H9 (cell line): ENCODE results near the gene ARAP2. TPM values are rescaled to one million over a fixed set of nuclear protein-coding genes. Genes with fewer than 3 reads are reported as not detected.

Experiments
- DNase-seq: peaks from one replicate; pipeline ENCODE4 v3.0.0-alpha.2; 2017
- H2AFZ ChIP-seq: one replicate; pipeline ENCODE4 v1.6.1; 2013; ENCODE audit warnings: mild to moderate bottlenecking, low read length, control low read depth, moderate library complexity
- H2AK5ac ChIP-seq: 2 replicates; pipeline ENCODE4 v1.6.1; 2013; ENCODE audit warnings: low read length, control low read depth, mixed read lengths; ENCODE audit not compliant: insufficient read length
- H2BK120ac ChIP-seq: one replicate; pipeline ENCODE4 v1.6.1; 2013; ENCODE audit warnings: low read depth, mild to moderate bottlenecking, low read length, control low read depth, inconsistent platforms; ENCODE audit not compliant: poor library complexity, severe bottlenecking
- H2BK12ac ChIP-seq: 2 replicates; pipeline ENCODE4 v1.6.1; 2013; ENCODE audit warnings: low read length, control low read depth, mixed read lengths, low read depth; ENCODE audit not compliant: insufficient read length
- H2BK15ac ChIP-seq: 2 replicates; pipeline ENCODE4 v1.6.1; 2013; ENCODE audit warnings: low read depth, low read length, control low read depth
- H2BK20ac ChIP-seq: one replicate; pipeline ENCODE4 v1.6.1; 2013; ENCODE audit warnings: low read depth, mild to moderate bottlenecking, low read length, control low read depth, inconsistent platforms; ENCODE audit not compliant: poor library complexity, severe bottlenecking
- H2BK5ac ChIP-seq: 2 replicates; pipeline ENCODE4 v1.6.1; 2013; ENCODE audit warnings: low read length, control low read depth, mixed read lengths; ENCODE audit not compliant: insufficient read length
- H3K14ac ChIP-seq: 2 replicates; pipeline ENCODE4 v1.6.1; 2013; ENCODE audit warnings: low read length, control low read depth; ENCODE audit not compliant: insufficient read depth
- H3K18ac ChIP-seq: 2 replicates; pipeline ENCODE4 v1.6.1; 2013; ENCODE audit warnings: low read depth, mild to moderate bottlenecking, mixed read lengths, low read length, control low read depth; ENCODE audit not compliant: insufficient read length
- H3K23ac ChIP-seq: 2 replicates; pipeline ENCODE4 v1.6.1; 2013; ENCODE audit warnings: low read length, control low read depth, mixed read lengths, low read depth; ENCODE audit not compliant: insufficient read length
- H3K23me2 ChIP-seq: 2 replicates; pipeline ENCODE4 v1.6.1; 2013; ENCODE audit warnings: low read depth, mild to moderate bottlenecking, mixed read lengths, low read length, control low read depth; ENCODE audit not compliant: insufficient read length, poor library complexity, severe bottlenecking
- H3K27ac ChIP-seq: 2 replicates; pipeline ENCODE4 v1.5.1; 2013; ENCODE audit warnings: low read length, control low read depth, mixed read lengths, low read depth; ENCODE audit not compliant: insufficient read length
- H3K27me3 ChIP-seq: 2 replicates; pipeline ENCODE4 v1.6.1; 2013; ENCODE audit warnings: low read length, control low read depth, inconsistent platforms; ENCODE audit not compliant: insufficient read depth
- H3K4ac ChIP-seq: 2 replicates; pipeline ENCODE4 v1.6.1; 2013; ENCODE audit warnings: low read depth, mild to moderate bottlenecking, control low read depth, inconsistent platforms, low read length, moderate library complexity
- H3K4me1 ChIP-seq: 2 replicates; pipeline ENCODE4 v1.6.1; 2013; ENCODE audit warnings: low read length, control low read depth, inconsistent platforms; ENCODE audit not compliant: insufficient read depth
- H3K4me2 ChIP-seq: 2 replicates; pipeline ENCODE4 v1.6.1; 2013; ENCODE audit warnings: low read length, control low read depth, mixed read lengths; ENCODE audit not compliant: insufficient read length, insufficient read depth
- H3K56ac ChIP-seq: 2 replicates; pipeline ENCODE4 v1.6.1; 2013; ENCODE audit warnings: low read depth, mild to moderate bottlenecking, mixed read lengths, low read length, control low read depth; ENCODE audit not compliant: insufficient read length
- H3K79me1 ChIP-seq: 2 replicates; pipeline ENCODE4 v1.6.1; 2013; ENCODE audit warnings: low read depth, mild to moderate bottlenecking, moderate library complexity, low read length, control low read depth, inconsistent platforms; ENCODE audit not compliant: insufficient read depth, poor library complexity, severe bottlenecking
- H3K79me2 ChIP-seq: 2 replicates; pipeline ENCODE4 v1.6.1; 2013; ENCODE audit warnings: low read length, control low read depth, inconsistent platforms; ENCODE audit not compliant: insufficient read depth
- H3K9ac ChIP-seq: 2 replicates; pipeline ENCODE4 v1.6.1; 2013; ENCODE audit warnings: low read length, control low read depth, mixed read lengths; ENCODE audit not compliant: insufficient read length; ENCODE audit errors: extremely low read depth
- H3K9me3 ChIP-seq: one replicate; pipeline ENCODE4 v1.6.1; 2013; ENCODE audit warnings: low read depth, low read length, inconsistent platforms; ENCODE audit not compliant: control insufficient read depth
- H3T11ph ChIP-seq: one replicate; pipeline ENCODE4 v1.6.1; 2013; ENCODE audit warnings: mild to moderate bottlenecking, low read length, control low read depth, inconsistent platforms
- H4K20me1 ChIP-seq: one replicate; pipeline ENCODE4 v1.6.1; 2013; ENCODE audit not compliant: control insufficient read depth, insufficient read length, insufficient read depth
- H4K5ac ChIP-seq: 2 replicates; pipeline ENCODE4 v1.6.1; 2013; ENCODE audit warnings: low read depth, mild to moderate bottlenecking, mixed read lengths, low read length, control low read depth; ENCODE audit not compliant: insufficient read length
- H4K8ac ChIP-seq: replicated peaks from 2 replicates; pipeline ENCODE4 v1.6.1; 2013; ENCODE audit warnings: low read length, control low read depth, mixed read lengths, low read depth; ENCODE audit not compliant: insufficient read length
- H4K91ac ChIP-seq: 2 replicates; pipeline ENCODE4 v1.6.1; 2013; ENCODE audit warnings: low read depth, mild to moderate bottlenecking, moderate library complexity, mixed read lengths, low read length, control low read depth; ENCODE audit not compliant: insufficient read length
- H3K27ac Mint-ChIP-seq, 3 experiments: 2 replicates in 2 of 3; 3 replicates in 1 of 3; pipeline ENCODE4 v1.8.0; 2020 to 2021; ENCODE audit warnings: mixed read lengths in 3 of 3, mild to moderate bottlenecking in 1 of 3, moderate library complexity in 1 of 3
- H3K27me3 Mint-ChIP-seq: 2 replicates; pipeline ENCODE4 v1.8.0; 2021; ENCODE audit warnings: low read depth, mild to moderate bottlenecking, moderate library complexity, mixed read lengths
- H3K36me3 Mint-ChIP-seq, 3 experiments: 2 replicates in 2 of 3; 3 replicates in 1 of 3; pipeline ENCODE4 v1.8.0; 2020 to 2021; ENCODE audit warnings: low read depth in 3 of 3, mixed read lengths in 3 of 3; ENCODE audit not compliant: insufficient read depth in 1 of 3
- H3K4me1 Mint-ChIP-seq, 2 experiments: 2 replicates each; pipeline ENCODE4 v1.8.0; 2020; ENCODE audit warnings: mixed read lengths in 2 of 2
- H3K4me3 Mint-ChIP-seq, 2 experiments: 2 replicates in 1 of 2; 3 replicates in 1 of 2; pipeline ENCODE4 v1.8.0; 2020 to 2021; ENCODE audit warnings: mild to moderate bottlenecking in 2 of 2, mixed read lengths in 2 of 2, moderate library complexity in 1 of 2
- H3K9me3 Mint-ChIP-seq, 2 experiments: 2 replicates in 1 of 2; 3 replicates in 1 of 2; pipeline ENCODE4 v1.8.0; 2020; ENCODE audit warnings: mild to moderate bottlenecking in 2 of 2, mixed read lengths in 2 of 2, moderate library complexity in 1 of 2
- CTCF ChIP-seq: fragments of 200-600 bp; sonication (generic); conservative IDR thresholded peaks from 3 replicates; pipeline ENCODE4 v1.8.0; 2021; ENCODE audit warnings: antibody characterized with exemption, mild to moderate bottlenecking
- WGBS: extraction: QIAGEN DNeasy Blood & Tissue Kit; methylation state at CpG from one replicate; pipeline ENCODE4 v1.1.7; 2013; ENCODE audit warnings: missing lambda C conversion rate, low lambda C conversion rate, mixed read lengths; ENCODE audit not compliant: insufficient read length; ENCODE audit errors: extremely low coverage; 5-methylcytosine and 5-hydroxymethylcytosine counted together
- total RNA-seq: library from RNA; stranded (reverse); gene quantifications from 2 replicates; pipeline ENCODE4 v1.2.1, GENCODE V29; 2021

Gene ARAP2
- total RNA-seq, 1 experiment from 2014 or later = 6.3 TPM

- Histone ChIP-seq H4K91ac (no peak overlapping the region), H2BK12ac (no peak overlapping the region), H3K56ac (no peak overlapping the region), H3K27ac (no peak overlapping the region), H3K27me3 (no peaks in the 10 kb centered on the region), H2BK120ac (no peak overlapping the region), H3K4me2 (no peak overlapping the region), H4K8ac (no peak overlapping the region), H3K4me1 (no peaks in the 10 kb centered on the region), H3K23ac (no peak overlapping the region), H3K4ac (no peak overlapping the region), H3K9ac (no peak overlapping the region), H3K79me1 (no peaks in the 10 kb centered on the region), H4K20me1 (no peaks in the 10 kb centered on the region), H3T11ph (no peak overlapping the region), H4K5ac (no peak overlapping the region), H2BK5ac (no peak overlapping the region), H2BK20ac (no peak overlapping the region), H3K9me3 (no peaks in the 10 kb centered on the region), H2AFZ (no peak overlapping the region), H3K18ac (no peak overlapping the region), H2AK5ac (no peak overlapping the region), H2BK15ac (no peak overlapping the region), H3K14ac (no peak overlapping the region), H3K23me2 (no peaks in the 10 kb centered on the region), H3K79me2 (no peaks in the 10 kb centered on the region)
- Mint-ChIP-seq H3K27me3 (no peaks in the 10 kb centered on the region), H3K27ac (no peak overlapping the region), H3K9me3 (no peaks in the 10 kb centered on the region), H3K4me1 (no peaks in the 10 kb centered on the region), H3K4me3 (no peak overlapping the region), H3K36me3 (no peaks in the 10 kb centered on the region)
- DNase-seq = no peak
- TF ChIP-seq CTCF = no peak
- WGBS = no CpG with 5 or more reads among the region's 10 CpGs
Measured at GRCh38 chr4:36198068-36198808, 46.1 kb downstream of the ARAP2 start.
